ENCODE measurements around the gene LRP5. TPM values are rescaled to one million over a fixed set of nuclear protein-coding genes. Genes with fewer than 3 reads are reported as not detected.
A peak's percentile ranks its signal among the peaks of the same experiment; 100 is the strongest.

Gene LRP5
- total RNA-seq, 4 donors from 2014 or later, result 22.3 to 43.2 (median 33.8) TPM

DNA sequence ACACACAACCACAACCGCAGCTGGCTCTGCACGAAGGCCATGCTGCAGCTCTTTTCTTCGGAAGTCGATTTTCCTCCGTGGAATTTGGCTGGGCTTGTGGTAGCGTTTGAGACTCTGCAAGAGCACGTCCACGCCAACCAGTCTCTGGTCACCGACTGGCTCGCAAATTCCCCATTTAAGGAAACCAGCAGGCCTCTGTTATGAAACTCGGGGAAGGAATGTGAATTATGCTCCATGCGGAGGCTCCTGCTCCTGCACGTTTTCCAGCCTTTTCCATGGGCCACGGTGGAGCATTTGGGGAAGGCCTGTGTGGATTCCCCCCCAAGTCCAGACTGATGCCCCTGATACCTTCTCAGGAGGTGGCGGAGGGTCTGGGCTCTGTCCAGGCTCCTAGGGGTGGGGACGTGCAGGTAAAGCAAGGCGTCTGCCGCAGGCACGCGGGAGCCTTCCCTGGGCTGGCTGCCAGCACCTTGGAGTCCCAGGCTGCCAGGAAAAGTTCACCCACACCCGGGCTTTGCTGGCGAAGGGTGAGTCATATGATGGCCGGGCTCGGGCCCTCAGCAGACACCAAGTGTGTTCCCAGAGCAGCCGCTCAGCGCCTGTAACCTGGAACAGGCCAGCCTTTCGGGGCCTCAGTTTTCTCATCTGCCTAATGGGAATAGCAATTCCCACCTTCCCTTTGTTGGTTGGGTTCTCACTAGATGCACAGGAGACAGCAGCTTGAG is 41.9 kb downstream of the LRP5 start:
- H3K4me1 ChIP-seq, result peaks cover 0 to 35% (median 12%) of the 10 kb centered on the region in 4 donors
- no peak overlapping the region for H3K4me3 ChIP-seq

DNA sequence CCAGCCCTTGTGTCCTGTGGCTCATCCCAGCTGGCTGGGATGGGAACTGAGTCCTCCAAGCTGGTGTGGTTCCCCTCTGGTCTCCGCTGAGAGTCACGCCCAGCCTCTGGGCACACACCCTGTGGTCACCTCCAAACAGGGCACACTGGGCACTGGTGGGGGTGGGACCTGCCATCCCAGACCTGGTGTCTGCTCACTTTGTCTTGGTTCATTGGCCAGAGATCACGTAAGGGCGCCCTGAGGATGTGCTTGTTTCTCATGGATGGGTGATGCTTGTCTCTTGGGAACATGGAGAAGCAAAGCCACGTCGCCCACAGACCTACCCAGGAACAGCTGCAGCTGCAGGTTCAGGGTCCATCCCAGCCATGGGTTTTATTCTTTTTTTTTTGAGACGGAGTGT is 43.1 kb downstream of the LRP5 start:
- peak overlapping the region in 3 of 4 donors; percentile 66 to 87 (median 82) for H3K27ac ChIP-seq
- H3K4me1 ChIP-seq, result peaks cover 0 to 29% (median 12%) of the 10 kb centered on the region in 4 donors

More for the DNA sequence above, 41.9 kb downstream of the LRP5 start:
- Histone ChIP-seq H3K27me3 (no peaks in the 10 kb centered on the region), H3K9me3 (no peaks in the 10 kb centered on the region), H3K36me3 (peaks cover 0 to 31% (median 0%) of the 10 kb centered on the region in 3 donors), H3K27ac (peak overlapping the region; percentile 24 to 87 (median 74))
- 41 to 42% methylated on average over 27 of the region's 27 CpGs for WGBS, 2 donors
- TF ChIP-seq EP300 (IDR thresholded peaks at IDR 0.05), result peak in 1 of 2 donors; percentile 57
- TF ChIP-seq, protein P1, sequence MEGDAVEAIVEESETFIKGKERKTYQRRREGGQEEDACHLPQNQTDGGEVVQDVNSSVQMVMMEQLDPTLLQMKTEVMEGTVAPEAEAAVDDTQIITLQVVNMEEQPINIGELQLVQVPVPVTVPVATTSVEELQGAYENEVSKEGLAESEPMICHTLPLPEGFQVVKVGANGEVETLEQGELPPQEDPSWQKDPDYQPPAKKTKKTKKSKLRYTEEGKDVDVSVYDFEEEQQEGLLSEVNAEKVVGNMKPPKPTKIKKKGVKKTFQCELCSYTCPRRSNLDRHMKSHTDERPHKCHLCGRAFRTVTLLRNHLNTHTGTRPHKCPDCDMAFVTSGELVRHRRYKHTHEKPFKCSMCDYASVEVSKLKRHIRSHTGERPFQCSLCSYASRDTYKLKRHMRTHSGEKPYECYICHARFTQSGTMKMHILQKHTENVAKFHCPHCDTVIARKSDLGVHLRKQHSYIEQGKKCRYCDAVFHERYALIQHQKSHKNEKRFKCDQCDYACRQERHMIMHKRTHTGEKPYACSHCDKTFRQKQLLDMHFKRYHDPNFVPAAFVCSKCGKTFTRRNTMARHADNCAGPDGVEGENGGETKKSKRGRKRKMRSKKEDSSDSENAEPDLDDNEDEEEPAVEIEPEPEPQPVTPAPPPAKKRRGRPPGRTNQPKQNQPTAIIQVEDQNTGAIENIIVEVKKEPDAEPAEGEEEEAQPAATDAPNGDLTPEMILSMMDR (IDR thresholded peaks at IDR 0.05), result no peak
- DNase-seq (ENCODE audit: low spot score in 2 of 2), result peak; percentile 57 to 63

DNA sequence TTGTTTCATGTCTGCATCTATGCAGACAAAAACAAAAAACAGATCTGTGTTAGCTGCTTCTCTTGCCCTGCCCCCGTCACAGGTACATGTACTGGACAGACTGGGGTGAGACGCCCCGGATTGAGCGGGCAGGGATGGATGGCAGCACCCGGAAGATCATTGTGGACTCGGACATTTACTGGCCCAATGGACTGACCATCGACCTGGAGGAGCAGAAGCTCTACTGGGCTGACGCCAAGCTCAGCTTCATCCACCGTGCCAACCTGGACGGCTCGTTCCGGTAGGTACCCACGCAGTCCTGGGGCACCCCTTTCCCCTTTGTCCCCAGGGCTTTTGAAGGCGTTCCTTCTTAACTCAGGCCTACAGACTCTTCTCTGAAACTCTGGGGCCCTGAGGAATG is 45.2 kb downstream of the LRP5 start:
- H3K27me3 ChIP-seq, result no peaks in the 10 kb centered on the region
- WGBS, 2 donors, result 82 to 89% methylated on average over 14 of the region's 14 CpGs
- TF ChIP-seq, protein P1 (IDR thresholded peaks at IDR 0.05), result no peak
- TF ChIP-seq POLR2A (IDR thresholded peaks at IDR 0.05) (no peak), EP300 (IDR thresholded peaks at IDR 0.05) (no peak)
- peak overlapping the region in 1 of 4 donors; percentile 27 for H3K27ac ChIP-seq
- peaks cover 0 to 41% (median 0%) of the 10 kb centered on the region in 3 donors for H3K36me3 ChIP-seq
- H3K9me3 ChIP-seq, result no peaks in the 10 kb centered on the region
- H3K4me1 ChIP-seq, result peaks cover 0 to 28% (median 12%) of the 10 kb centered on the region in 4 donors
- DNase-seq (ENCODE audit: low spot score in 2 of 2), result no peak
- H3K4me3 ChIP-seq, result no peak overlapping the region

More for the DNA sequence above, 43.1 kb downstream of the LRP5 start:
- Histone ChIP-seq H3K4me3 (no peak overlapping the region), H3K27me3 (no peaks in the 10 kb centered on the region), H3K36me3 (peaks cover 0 to 27% (median 0%) of the 10 kb centered on the region in 3 donors), H3K9me3 (no peaks in the 10 kb centered on the region)
- DNase-seq (ENCODE audit: low spot score in 2 of 2), result no peak
- 89 to 95% methylated on average over 7 of the region's 7 CpGs for WGBS, 2 donors
- TF ChIP-seq EP300 (IDR thresholded peaks at IDR 0.05), result no peak
- TF ChIP-seq POLR2A (IDR thresholded peaks at IDR 0.05), result no peak
- TF ChIP-seq, protein P1 (IDR thresholded peaks at IDR 0.05), result no peak

DNA sequence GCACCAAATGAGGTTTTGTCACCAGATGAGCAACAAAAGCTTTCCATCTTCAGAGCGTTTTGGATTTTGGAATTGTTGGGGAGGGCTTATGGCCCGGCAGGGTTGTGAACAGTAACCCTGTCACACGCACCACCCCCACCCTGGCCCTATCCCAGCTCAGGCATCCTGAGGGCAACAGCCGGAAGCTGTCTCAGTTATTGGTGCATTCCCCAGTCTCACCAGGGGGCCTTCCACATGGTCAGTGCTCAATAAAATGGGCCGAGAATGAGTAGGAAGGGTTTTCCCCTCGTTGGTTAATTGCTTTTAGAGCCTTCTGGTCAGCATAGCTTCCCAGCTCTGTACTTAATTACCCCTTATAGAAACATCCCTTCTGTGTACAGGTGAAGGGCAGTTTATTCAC is 46.0 kb downstream of the LRP5 start:
- no peaks in the 10 kb centered on the region for H3K9me3 ChIP-seq
- H3K27ac ChIP-seq, result peak overlapping the region in 1 of 4 donors; percentile 27
- peaks cover 0 to 41% (median 0%) of the 10 kb centered on the region in 3 donors for H3K36me3 ChIP-seq
- H3K4me3 ChIP-seq, result no peak overlapping the region
- 78 to 80% methylated on average over 6 of the region's 6 CpGs for WGBS, 2 donors
- DNase-seq (ENCODE audit: low spot score in 2 of 2), result no peak
- H3K27me3 ChIP-seq, result no peaks in the 10 kb centered on the region
- TF ChIP-seq POLR2A (IDR thresholded peaks at IDR 0.05), result no peak
- TF ChIP-seq, protein P1 (IDR thresholded peaks at IDR 0.05), result no peak
- TF ChIP-seq EP300 (IDR thresholded peaks at IDR 0.05), result no peak
- H3K4me1 ChIP-seq, result peaks cover 0 to 22% (median 12%) of the 10 kb centered on the region in 4 donors

DNA sequence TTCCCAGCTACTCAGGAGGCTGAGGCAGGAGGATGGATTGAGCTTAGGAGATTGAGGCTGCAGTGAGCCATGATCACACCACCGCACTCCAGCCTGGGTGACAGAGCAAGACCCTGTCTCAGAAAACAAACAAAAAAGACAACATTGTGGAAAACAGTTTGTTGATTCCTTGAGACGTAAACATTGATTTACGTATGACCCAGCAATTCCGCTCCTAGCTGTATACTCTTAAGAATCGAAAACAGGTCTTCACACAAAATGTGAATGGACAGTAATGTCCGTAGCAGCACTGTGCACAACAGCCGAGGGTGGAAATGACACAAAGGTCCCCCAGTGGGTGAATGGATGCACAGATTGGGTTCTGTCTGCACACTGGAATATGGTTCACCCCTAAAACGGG is 49.3 kb downstream of the LRP5 start:
- H3K4me1 ChIP-seq, result no peaks in the 10 kb centered on the region
- no peaks in the 10 kb centered on the region for H3K9me3 ChIP-seq
- H3K36me3 ChIP-seq, result peaks cover 0 to 55% (median 0%) of the 10 kb centered on the region in 3 donors
- WGBS, 2 donors, result 93 to 94% methylated on average over 8 of the region's 8 CpGs
- TF ChIP-seq EP300 (IDR thresholded peaks at IDR 0.05), result no peak
- TF ChIP-seq, protein P1 (IDR thresholded peaks at IDR 0.05), result no peak
- no peak for TF ChIP-seq POLR2A (IDR thresholded peaks at IDR 0.05)
- no peak overlapping the region for H3K27ac ChIP-seq
- no peak overlapping the region for H3K4me3 ChIP-seq
- H3K27me3 ChIP-seq, result no peaks in the 10 kb centered on the region
- DNase-seq (ENCODE audit: low spot score in 2 of 2), result no peak
